ENCODE data around the gene EEPD1.

DNA sequence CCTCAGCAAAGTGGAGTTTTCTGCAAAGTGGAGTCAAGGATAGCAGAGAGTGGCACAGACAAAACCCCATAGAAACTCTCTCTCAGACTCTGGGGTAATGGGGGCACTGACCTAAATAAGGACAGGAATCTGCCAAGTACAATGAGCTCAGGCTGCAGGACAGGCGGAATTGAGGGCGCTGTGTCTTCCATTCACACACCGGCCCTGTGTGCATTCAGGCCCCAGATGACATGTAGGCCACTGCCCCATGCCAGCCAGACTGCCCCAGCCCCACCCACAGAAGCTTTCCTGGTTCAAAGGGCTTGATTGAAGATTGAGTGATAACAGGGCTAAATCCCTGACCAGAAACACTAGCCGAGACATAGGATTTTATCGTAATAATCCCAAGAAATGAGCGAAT lies 52.7 kb downstream of the EEPD1 start:
- TF ChIP-seq, protein P1, sequence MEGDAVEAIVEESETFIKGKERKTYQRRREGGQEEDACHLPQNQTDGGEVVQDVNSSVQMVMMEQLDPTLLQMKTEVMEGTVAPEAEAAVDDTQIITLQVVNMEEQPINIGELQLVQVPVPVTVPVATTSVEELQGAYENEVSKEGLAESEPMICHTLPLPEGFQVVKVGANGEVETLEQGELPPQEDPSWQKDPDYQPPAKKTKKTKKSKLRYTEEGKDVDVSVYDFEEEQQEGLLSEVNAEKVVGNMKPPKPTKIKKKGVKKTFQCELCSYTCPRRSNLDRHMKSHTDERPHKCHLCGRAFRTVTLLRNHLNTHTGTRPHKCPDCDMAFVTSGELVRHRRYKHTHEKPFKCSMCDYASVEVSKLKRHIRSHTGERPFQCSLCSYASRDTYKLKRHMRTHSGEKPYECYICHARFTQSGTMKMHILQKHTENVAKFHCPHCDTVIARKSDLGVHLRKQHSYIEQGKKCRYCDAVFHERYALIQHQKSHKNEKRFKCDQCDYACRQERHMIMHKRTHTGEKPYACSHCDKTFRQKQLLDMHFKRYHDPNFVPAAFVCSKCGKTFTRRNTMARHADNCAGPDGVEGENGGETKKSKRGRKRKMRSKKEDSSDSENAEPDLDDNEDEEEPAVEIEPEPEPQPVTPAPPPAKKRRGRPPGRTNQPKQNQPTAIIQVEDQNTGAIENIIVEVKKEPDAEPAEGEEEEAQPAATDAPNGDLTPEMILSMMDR (IDR thresholded peaks at IDR 0.05), result no peak
- TF ChIP-seq POLR2A (IDR thresholded peaks at IDR 0.05), result no peak
